ENCODE results near the gene DLK1.

The DLK1 gene

GRCh38 chr14:100714258-100714892 lies 12.3 kb upstream of the DLK1 start:
- no peak for DNase-seq (ENCODE audit: low read depth in 1 of 2, low spot score in 1 of 2)

- no peak for DNase-seq (ENCODE audit: low read depth in 1 of 2, low spot score in 1 of 2)
Observed at GRCh38 chr14:100715332-100715731, 11.4 kb upstream of the DLK1 start.

GRCh38 chr14:100715803-100716202 lies 10.9 kb upstream of the DLK1 start:
- no peak for DNase-seq (ENCODE audit: low read depth in 1 of 2, low spot score in 1 of 2)

- no peak for DNase-seq (ENCODE audit: low read depth in 1 of 2, low spot score in 1 of 2)
Observed at GRCh38 chr14:100717386-100717785, 9.3 kb upstream of the DLK1 start.

- DNase-seq (ENCODE audit: low read depth in 1 of 2, low spot score in 1 of 2), result no peak
Observed at GRCh38 chr14:100719976-100720520, 6.6 kb upstream of the DLK1 start.

GRCh38 chr14:100721568-100721967 lies 5.1 kb upstream of the DLK1 start:
- DNase-seq (ENCODE audit: low read depth in 1 of 2, low spot score in 1 of 2), result no peak

- no peak for DNase-seq (ENCODE audit: low read depth in 1 of 2, low spot score in 1 of 2)
Observed at GRCh38 chr14:100722367-100722766, 4.3 kb upstream of the DLK1 start.

GRCh38 chr14:100723135-100723829 lies 3.4 kb upstream of the DLK1 start:
- DNase-seq (ENCODE audit: low read depth in 1 of 2, low spot score in 1 of 2), result no peak

GRCh38 chr14:100723830-100724437 lies 2.8 kb upstream of the DLK1 start:
- DNase-seq (ENCODE audit: low read depth in 1 of 2, low spot score in 1 of 2), result no peak

GRCh38 chr14:100724536-100724935 lies 2.2 kb upstream of the DLK1 start:
- no peak for DNase-seq (ENCODE audit: low read depth in 1 of 2, low spot score in 1 of 2)

GRCh38 chr14:100725587-100726387 lies 905 bp upstream of the DLK1 start:
- DNase-seq (ENCODE audit: low read depth in 1 of 2, low spot score in 1 of 2), result no peak

GRCh38 chr14:100727086-100727872 lies 587 bp downstream of the DLK1 start:
- DNase-seq (ENCODE audit: low read depth in 1 of 2, low spot score in 1 of 2), result no peak

GRCh38 chr14:100727873-100728240 lies 1.2 kb downstream of the DLK1 start:
- no peak for DNase-seq (ENCODE audit: low read depth in 1 of 2, low spot score in 1 of 2)

GRCh38 chr14:100728962-100729361 lies 2.3 kb downstream of the DLK1 start:
- DNase-seq (ENCODE audit: low read depth in 1 of 2, low spot score in 1 of 2), result no peak

- DNase-seq (ENCODE audit: low read depth in 1 of 2, low spot score in 1 of 2), result no peak
Observed at GRCh38 chr14:100729982-100730381, 3.3 kb downstream of the DLK1 start.

- no peak for DNase-seq (ENCODE audit: low read depth in 1 of 2, low spot score in 1 of 2)
Observed at GRCh38 chr14:100730581-100730980, 3.9 kb downstream of the DLK1 start.

- DNase-seq (ENCODE audit: low read depth in 1 of 2, low spot score in 1 of 2), result no peak
Observed at GRCh38 chr14:100731011-100731670, 4.4 kb downstream of the DLK1 start.

- DNase-seq (ENCODE audit: low read depth in 1 of 2, low spot score in 1 of 2), result no peak
Observed at GRCh38 chr14:100731846-100732765, 5.4 kb downstream of the DLK1 start.

GRCh38 chr14:100732766-100733100 lies 6.0 kb downstream of the DLK1 start:
- no peak for DNase-seq (ENCODE audit: low read depth in 1 of 2, low spot score in 1 of 2)

All from activated CD4-positive, alpha-beta T cell treated with anti-CD3 and anti-CD28 coated beads, Interleukin-2, amount 50 U/mL, for 24 hours (primary cell).